ENCODE measurements around the gene MAP3K5. TPM values are rescaled to one million over a fixed set of nuclear protein-coding genes. Genes with fewer than 3 reads are reported as not detected.

MAP3K5 gene
- total RNA-seq, 4 donors from 2014 or later, result 26.9 to 64.5 (median 34.0) TPM

GRCh38 chr6:136640132-136640915 lies 152.0 kb downstream of the MAP3K5 start:
- 80 to 83% methylated on average over 5 of the region's 5 CpGs for WGBS, 2 donors
- DNase-seq (ENCODE audit: low spot score in 2 of 2), result no peak
- H3K27me3 ChIP-seq, result no peaks in the 10 kb centered on the region
- H3K27ac ChIP-seq, result no peak overlapping the region
- H3K4me3 ChIP-seq, result no peak overlapping the region
- no peaks in the 10 kb centered on the region for H3K9me3 ChIP-seq
- H3K4me1 ChIP-seq, result peaks cover 0 to 15% (median 0%) of the 10 kb centered on the region in 4 donors
- peaks cover 0 to 14% (median 0%) of the 10 kb centered on the region in 3 donors for H3K36me3 ChIP-seq
- TF ChIP-seq EP300 (IDR thresholded peaks at IDR 0.05) (no peak), CTCF (IDR thresholded peaks at IDR 0.05) (no peak), POLR2A (IDR thresholded peaks at IDR 0.05) (no peak)

GRCh38 chr6:136639702-136640101 lies 152.6 kb downstream of the MAP3K5 start:
- peaks cover 0 to 11% (median 0%) of the 10 kb centered on the region in 4 donors for H3K4me1 ChIP-seq
- TF ChIP-seq POLR2A (IDR thresholded peaks at IDR 0.05), result no peak
- no peak for TF ChIP-seq EP300 (IDR thresholded peaks at IDR 0.05)
- no peak for TF ChIP-seq CTCF (IDR thresholded peaks at IDR 0.05)
- H3K36me3 ChIP-seq, result peaks cover 0 to 15% (median 0%) of the 10 kb centered on the region in 3 donors
- H3K9me3 ChIP-seq, result no peaks in the 10 kb centered on the region
- H3K27ac ChIP-seq, result no peak overlapping the region
- no peaks in the 10 kb centered on the region for H3K27me3 ChIP-seq
- no peak for DNase-seq (ENCODE audit: low spot score in 2 of 2)
- H3K4me3 ChIP-seq, result no peak overlapping the region
- whole genome bisulfite sequencing, 2 donors, result 68 to 71% methylated on average over 3 of the region's 3 CpGs

- no peaks in the 10 kb centered on the region for H3K27me3 ChIP-seq
- H3K36me3 ChIP-seq, result peaks cover 0 to 19% (median 0%) of the 10 kb centered on the region in 3 donors
- TF ChIP-seq EP300 (IDR thresholded peaks at IDR 0.05) (no peak), CTCF (IDR thresholded peaks at IDR 0.05) (no peak), POLR2A (IDR thresholded peaks at IDR 0.05) (no peak)
- DNase-seq (ENCODE audit: low spot score in 2 of 2), result no peak
- WGBS, 2 donors, result 92 to 93% methylated on average over 4 of the region's 4 CpGs
- H3K9me3 ChIP-seq, result no peaks in the 10 kb centered on the region
- H3K4me1 ChIP-seq, result peaks cover 0 to 10% (median 0%) of the 10 kb centered on the region in 4 donors
- H3K27ac ChIP-seq, result no peak overlapping the region
- no peak overlapping the region for H3K4me3 ChIP-seq
Measured at GRCh38 chr6:136635615-136636014, 156.7 kb downstream of the MAP3K5 start.

GRCh38 chr6:136633355-136633754 lies 158.9 kb downstream of the MAP3K5 start:
- Histone ChIP-seq H3K9me3 (no peaks in the 10 kb centered on the region), H3K27ac (no peak overlapping the region), H3K36me3 (peaks cover 0 to 23% (median 0%) of the 10 kb centered on the region in 3 donors), H3K4me3 (no peak overlapping the region), H3K27me3 (no peaks in the 10 kb centered on the region), H3K4me1 (peaks cover 0 to 10% (median 0%) of the 10 kb centered on the region in 4 donors)
- WGBS, 2 donors, result 32 to 52% methylated on average over 1 of the region's 1 CpG
- TF ChIP-seq CTCF (IDR thresholded peaks at IDR 0.05) (no peak), EP300 (IDR thresholded peaks at IDR 0.05) (no peak), POLR2A (IDR thresholded peaks at IDR 0.05) (no peak)
- DNase-seq (ENCODE audit: low spot score in 2 of 2), result no peak

GRCh38 chr6:136628996-136629395 lies 163.3 kb downstream of the MAP3K5 start:
- peaks cover 0 to 9% (median 0%) of the 10 kb centered on the region in 4 donors for H3K4me1 ChIP-seq
- H3K9me3 ChIP-seq, result no peaks in the 10 kb centered on the region
- H3K36me3 ChIP-seq, result peaks cover 0 to 5% (median 0%) of the 10 kb centered on the region in 3 donors
- no peaks in the 10 kb centered on the region for H3K27me3 ChIP-seq
- no peak overlapping the region for H3K27ac ChIP-seq
- no peak for DNase-seq (ENCODE audit: low spot score in 2 of 2)
- no peak overlapping the region for H3K4me3 ChIP-seq
- TF ChIP-seq CTCF (IDR thresholded peaks at IDR 0.05) (no peak), POLR2A (IDR thresholded peaks at IDR 0.05) (no peak), EP300 (IDR thresholded peaks at IDR 0.05) (no peak)
- 86 to 92% methylated on average over 5 of the region's 5 CpGs for WGBS, 2 donors
